Adrenal gland (tissue), 5 donors: ENCODE results near the gene PPP1R10.

ENCODE experiments used
- CTCF ChIP-seq, 6 experiments: fragments of 450-650 bp in 4 of 6; fragments of 200-600 bp in 2 of 6; sonication (generic) in 1 of 6; IDR thresholded peaks; 1 replicate in 5 of 6; 2 replicates in 1 of 6; pipeline versions ENCODE4 v1.5.1 to v1.8.0; 2016 to 2021; ENCODE audit warnings: antibody characterized with exemption in 6 of 6, mild to moderate bottlenecking in 2 of 6, moderate library complexity in 1 of 6
- POLR2A ChIP-seq, 2 donors: fragments of 450-650 bp; IDR thresholded peaks; one replicate each; pipeline ENCODE4 v1.6.1; 2017; ENCODE audit warnings: antibody characterized with exemption in 2 of 2, mild to moderate bottlenecking in 2 of 2, moderate library complexity in 1 of 2
- donor health status: DM: no; HTN: no; CAD: no.

GRCh38 chr6:30611150-30611855, 5.7 kb downstream of the PPP1R10 start:
- TF ChIP-seq CTCF (IDR thresholded peaks at IDR 0.05) (no peak), POLR2A (IDR thresholded peaks at IDR 0.05) (no peak)
